Measurements from ENCODE around the gene CEP78. TPM values are rescaled to one million over a fixed set of nuclear protein-coding genes. Genes with fewer than 3 reads are reported as not detected.

Gene CEP78
- 1 to 10 TPM; 5.6 to 9.6 TPM for total RNA-seq

- H3K27me3 ChIP-seq, result no peaks in the 10 kb centered on the region
- H3K27ac ChIP-seq, result peak within 1 kb of the TSS; percentile 68 to 80 (median 78)
- H3K4me1 ChIP-seq, result peaks cover 15% of the 10 kb centered on the region
- DNase-seq, result peak; percentile 92 to 95 (median 93)
- peaks cover 0 to 2% of the 10 kb centered on the region in 2 donors for H3K36me3 ChIP-seq (replicated peaks in 1 of 2; ENCODE audit: insufficient read depth in 1 of 2, low read depth in 2 of 2)
- intact Hi-C loops (cut with DNase I), result no loop called here
- WGBS, 2 donors, result 2% methylated on average over 10 to 50 of the region's 87 CpGs
- H3K4me3 ChIP-seq, result peak within 1 kb of the TSS; percentile 38 to 72
- H3K9me3 ChIP-seq, result no peaks in the 10 kb centered on the region
- TF ChIP-seq POLR2A (IDR thresholded peaks at IDR 0.05), result peak; percentile 52 to 75 (median 66)
- no peak for TF ChIP-seq CTCF (IDR thresholded peaks at IDR 0.05)
- ATAC-seq, result peak; percentile 96
Measured at GRCh38 chr9:78235762-78236550, at the start of gene CEP78. CEP78 (plus strand) TSS chr9:78236075; CDS start chr9:78236351, 276 bp downstream.

- peak in 2 of 4 donors; percentile 18 to 42 for DNase-seq
- no peaks in the 10 kb centered on the region for H3K9me3 ChIP-seq
- no peaks in the 10 kb centered on the region for H3K36me3 ChIP-seq (replicated peaks in 1 of 2; ENCODE audit: insufficient read depth in 1 of 2, low read depth in 2 of 2)
- H3K4me3 ChIP-seq, result no peak overlapping the region
- no peaks in the 10 kb centered on the region for H3K27me3 ChIP-seq
- WGBS, 2 donors, result 84 to 87% methylated on average over 5 of the region's 5 CpGs
- no peaks in the 10 kb centered on the region for H3K4me1 ChIP-seq
- H3K27ac ChIP-seq, result peak overlapping the region in 1 of 4 donors; percentile 34
- TF ChIP-seq POLR2A (IDR thresholded peaks at IDR 0.05), result no peak
- no peak for TF ChIP-seq CTCF (IDR thresholded peaks at IDR 0.05)
- intact Hi-C loops (cut with DNase I), result no loop called here
- ATAC-seq, result no peak
Measured at GRCh38 chr9:78187763-78188484, 48.0 kb upstream of the CEP78 start.

GRCh38 chr9:78188594-78188993 is 47.3 kb upstream of the CEP78 start:
- WGBS, 2 donors, result 76 to 97% methylated on average over 1 of the region's 1 CpG
- TF ChIP-seq POLR2A (IDR thresholded peaks at IDR 0.05) (no peak), CTCF (IDR thresholded peaks at IDR 0.05) (no peak)
- no peak for ATAC-seq

GRCh38 chr9:78189001-78189400 is 46.9 kb upstream of the CEP78 start:
- no peak for DNase-seq
- TF ChIP-seq CTCF (IDR thresholded peaks at IDR 0.05), result no peak
- no peak for TF ChIP-seq POLR2A (IDR thresholded peaks at IDR 0.05)
- Histone ChIP-seq H3K27ac (no peak overlapping the region), H3K27me3 (no peaks in the 10 kb centered on the region), H3K36me3 (replicated peaks in 1 of 2; ENCODE audit: insufficient read depth in 1 of 2, low read depth in 2 of 2) (no peaks in the 10 kb centered on the region), H3K9me3 (no peaks in the 10 kb centered on the region), H3K4me3 (no peak overlapping the region), H3K4me1 (no peaks in the 10 kb centered on the region)
- intact Hi-C loops (cut with DNase I), result no loop called here
- WGBS, 2 donors, result 62 to 67% methylated on average over 5 of the region's 5 CpGs
- ATAC-seq, result no peak

More at GRCh38 chr9:78188594-78188993, 47.3 kb upstream of the CEP78 start:
- no peaks in the 10 kb centered on the region for H3K9me3 ChIP-seq
- H3K27ac ChIP-seq, result no peak overlapping the region
- H3K36me3 ChIP-seq (replicated peaks in 1 of 2; ENCODE audit: insufficient read depth in 1 of 2, low read depth in 2 of 2), result no peaks in the 10 kb centered on the region
- H3K4me3 ChIP-seq, result no peak overlapping the region
- no peaks in the 10 kb centered on the region for H3K27me3 ChIP-seq
- intact Hi-C loops (cut with DNase I), result no loop called here
- no peak for DNase-seq
- H3K4me1 ChIP-seq, result no peaks in the 10 kb centered on the region

All from body of pancreas (tissue), 4 donors.